Measurements from ENCODE around the gene UBAC2.

DNA sequence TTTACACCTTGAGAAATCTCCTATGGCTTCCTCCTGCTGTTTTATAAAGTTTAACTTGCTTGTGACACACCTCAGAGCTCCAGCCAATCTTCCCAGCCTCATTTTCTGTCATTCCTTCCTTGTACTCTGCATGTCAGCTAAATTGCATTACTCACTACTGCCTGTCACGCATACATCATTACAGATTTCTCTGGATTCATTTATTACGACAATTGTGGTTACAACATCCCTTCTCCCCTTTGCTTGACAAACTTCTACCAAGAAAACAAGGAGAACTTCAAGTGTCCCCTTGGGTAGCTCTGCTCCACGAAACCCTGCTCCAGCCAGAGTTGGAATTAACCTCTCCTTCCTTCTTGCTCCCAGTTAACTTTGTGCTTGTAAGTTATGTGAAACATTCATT lies 79.5 kb downstream of the UBAC2 start:
- TF ChIP-seq, protein P1, sequence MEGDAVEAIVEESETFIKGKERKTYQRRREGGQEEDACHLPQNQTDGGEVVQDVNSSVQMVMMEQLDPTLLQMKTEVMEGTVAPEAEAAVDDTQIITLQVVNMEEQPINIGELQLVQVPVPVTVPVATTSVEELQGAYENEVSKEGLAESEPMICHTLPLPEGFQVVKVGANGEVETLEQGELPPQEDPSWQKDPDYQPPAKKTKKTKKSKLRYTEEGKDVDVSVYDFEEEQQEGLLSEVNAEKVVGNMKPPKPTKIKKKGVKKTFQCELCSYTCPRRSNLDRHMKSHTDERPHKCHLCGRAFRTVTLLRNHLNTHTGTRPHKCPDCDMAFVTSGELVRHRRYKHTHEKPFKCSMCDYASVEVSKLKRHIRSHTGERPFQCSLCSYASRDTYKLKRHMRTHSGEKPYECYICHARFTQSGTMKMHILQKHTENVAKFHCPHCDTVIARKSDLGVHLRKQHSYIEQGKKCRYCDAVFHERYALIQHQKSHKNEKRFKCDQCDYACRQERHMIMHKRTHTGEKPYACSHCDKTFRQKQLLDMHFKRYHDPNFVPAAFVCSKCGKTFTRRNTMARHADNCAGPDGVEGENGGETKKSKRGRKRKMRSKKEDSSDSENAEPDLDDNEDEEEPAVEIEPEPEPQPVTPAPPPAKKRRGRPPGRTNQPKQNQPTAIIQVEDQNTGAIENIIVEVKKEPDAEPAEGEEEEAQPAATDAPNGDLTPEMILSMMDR (IDR thresholded peaks at IDR 0.05) = no peak
- no peak for TF ChIP-seq POLR2A (IDR thresholded peaks at IDR 0.05)

Measured in uterus (tissue), 2 donors.